NT2/D1 (cell line): ENCODE results near the gene ISYNA1.

Experiments
- DNase-seq: peaks from one replicate; pipeline ENCODE4 v3.0.0-alpha.2; 2011; ENCODE audit warnings: low read depth, low spot score
- H3K27me3 ChIP-seq: 2 replicates; pipeline ENCODE4 v1.6.0; 2011; ENCODE audit warnings: mild to moderate bottlenecking; ENCODE audit not compliant: insufficient read length, insufficient read depth
- H3K36me3 ChIP-seq: 2 replicates; pipeline ENCODE4 v1.6.1; 2011; ENCODE audit warnings: mild to moderate bottlenecking, low read length, mixed read lengths; ENCODE audit not compliant: insufficient read depth, insufficient read length
- H3K4me1 ChIP-seq: 2 replicates; pipeline ENCODE4 v1.5.1; 2011; ENCODE audit not compliant: insufficient read depth, insufficient read length
- H3K4me3 ChIP-seq: 2 replicates; pipeline ENCODE4 v1.5.1; 2011; ENCODE audit warnings: low read depth; ENCODE audit not compliant: insufficient read length
- H3K9ac ChIP-seq: 2 replicates; pipeline ENCODE4 v1.6.0; 2011; ENCODE audit warnings: low read depth; ENCODE audit not compliant: insufficient read length
- H3K9me3 ChIP-seq: 2 replicates; pipeline ENCODE4 v1.5.1; 2011; ENCODE audit warnings: mild to moderate bottlenecking, low read length; ENCODE audit not compliant: insufficient read depth
- SUZ12 ChIP-seq: IDR thresholded peaks from 2 replicates; pipeline ENCODE4 v1.6.1; 2011; ENCODE audit not compliant: insufficient read length, insufficient read depth; ENCODE audit errors: extremely low read depth
- YY1 ChIP-seq: IDR thresholded peaks from 2 replicates; pipeline ENCODE4 v1.6.1; 2011; ENCODE audit not compliant: insufficient read length, insufficient read depth
- ZNF274 ChIP-seq: IDR thresholded peaks from 2 replicates; pipeline ENCODE4 v1.6.1; 2011; ENCODE audit warnings: mild to moderate bottlenecking, low read depth, low read length

The ISYNA1 gene

GRCh38 chr19:18446811-18447359 lies 9.0 kb upstream of the ISYNA1 start:
- H3K36me3 ChIP-seq: peaks cover 81% of the 10 kb centered on the region
- DNase-seq: no peak
- no peaks in the 10 kb centered on the region for H3K27me3 ChIP-seq
- TF ChIP-seq YY1: no peak
- TF ChIP-seq SUZ12: no peak
- no peak for TF ChIP-seq ZNF274
- peaks cover 13% of the 10 kb centered on the region for H3K4me1 ChIP-seq
- no peak overlapping the region for H3K4me3 ChIP-seq
- H3K9ac ChIP-seq: peak overlapping the region; percentile 34
- no peaks in the 10 kb centered on the region for H3K9me3 ChIP-seq

GRCh38 chr19:18446145-18446810 lies 8.3 kb upstream of the ISYNA1 start:
- Histone ChIP-seq H3K9me3 (no peaks in the 10 kb centered on the region), H3K4me1 (peaks cover 14% of the 10 kb centered on the region), H3K36me3 (peaks cover 75% of the 10 kb centered on the region), H3K9ac (peak overlapping the region; percentile 34), H3K27me3 (no peaks in the 10 kb centered on the region), H3K4me3 (no peak overlapping the region)
- no peak for DNase-seq
- TF ChIP-seq YY1: no peak
- no peak for TF ChIP-seq ZNF274
- TF ChIP-seq SUZ12: no peak

GRCh38 chr19:18445262-18445948 lies 7.5 kb upstream of the ISYNA1 start:
- Histone ChIP-seq H3K27me3 (no peaks in the 10 kb centered on the region), H3K36me3 (peaks cover 68% of the 10 kb centered on the region), H3K4me3 (no peak overlapping the region), H3K4me1 (peaks cover 19% of the 10 kb centered on the region), H3K9me3 (no peaks in the 10 kb centered on the region), H3K9ac (no peak overlapping the region)
- TF ChIP-seq ZNF274 (no peak), YY1 (no peak), SUZ12 (no peak)
- DNase-seq: no peak

GRCh38 chr19:18444513-18444912 lies 6.6 kb upstream of the ISYNA1 start:
- peaks cover 27% of the 10 kb centered on the region for H3K4me1 ChIP-seq
- no peaks in the 10 kb centered on the region for H3K27me3 ChIP-seq
- no peaks in the 10 kb centered on the region for H3K9me3 ChIP-seq
- peak overlapping the region; percentile 3 for H3K9ac ChIP-seq
- DNase-seq: no peak
- H3K4me3 ChIP-seq: no peak overlapping the region
- peaks cover 59% of the 10 kb centered on the region for H3K36me3 ChIP-seq
- TF ChIP-seq SUZ12: no peak
- no peak for TF ChIP-seq YY1
- TF ChIP-seq ZNF274: no peak

- Histone ChIP-seq H3K27me3 (no peaks in the 10 kb centered on the region), H3K9me3 (no peaks in the 10 kb centered on the region), H3K4me3 (no peak overlapping the region), H3K4me1 (peaks cover 30% of the 10 kb centered on the region), H3K36me3 (peaks cover 52% of the 10 kb centered on the region), H3K9ac (no peak overlapping the region)
- DNase-seq: no peak
- no peak for TF ChIP-seq ZNF274
- TF ChIP-seq SUZ12: no peak
- no peak for TF ChIP-seq YY1
Observed at GRCh38 chr19:18443831-18444230, 5.9 kb upstream of the ISYNA1 start.

GRCh38 chr19:18443406-18443805 lies 5.5 kb upstream of the ISYNA1 start:
- no peaks in the 10 kb centered on the region for H3K9me3 ChIP-seq
- no peak for DNase-seq
- no peak overlapping the region for H3K9ac ChIP-seq
- H3K36me3 ChIP-seq: peaks cover 48% of the 10 kb centered on the region
- H3K4me1 ChIP-seq: peaks cover 32% of the 10 kb centered on the region
- TF ChIP-seq ZNF274 (no peak), SUZ12 (no peak), YY1 (no peak)
- H3K4me3 ChIP-seq: no peak overlapping the region
- no peaks in the 10 kb centered on the region for H3K27me3 ChIP-seq

GRCh38 chr19:18442941-18443340 lies 5.0 kb upstream of the ISYNA1 start:
- no peak overlapping the region for H3K4me3 ChIP-seq
- no peaks in the 10 kb centered on the region for H3K27me3 ChIP-seq
- TF ChIP-seq SUZ12: no peak
- no peak for TF ChIP-seq ZNF274
- TF ChIP-seq YY1: no peak
- no peak for DNase-seq
- peaks cover 45% of the 10 kb centered on the region for H3K36me3 ChIP-seq
- H3K9me3 ChIP-seq: no peaks in the 10 kb centered on the region
- H3K4me1 ChIP-seq: peaks cover 34% of the 10 kb centered on the region
- no peak overlapping the region for H3K9ac ChIP-seq
